ENCODE data around the gene BPIFA2. TPM values are rescaled to one million over a fixed set of nuclear protein-coding genes. Genes with fewer than 3 reads are reported as not detected.

BPIFA2 gene
- total and polyA plus RNA-seq, 2 of the 4 experiments (the other 2 are of a cell fraction): not detected

- Histone ChIP-seq H3K4me2 (ENCODE audit: low read depth, low read length) (no peak overlapping the region), H2BK15ac (ENCODE audit: low read depth, low read length) (no peak overlapping the region), H3K9me3 (ENCODE audit: control insufficient read depth, insufficient read depth, low read length) (no peaks in the 10 kb centered on the region), H3K4me3 (ENCODE audit: insufficient read depth, low read depth, low read length) (no peak overlapping the region), H4K91ac (ENCODE audit: insufficient read depth, low read depth, low read length) (no peak overlapping the region), H4K5ac (ENCODE audit: low read depth, low read length) (no peak overlapping the region), H2BK5ac (ENCODE audit: low read depth, low read length, poor library complexity, severe bottlenecking) (no peak overlapping the region), H3K36me3 (ENCODE audit: control insufficient read depth, insufficient read depth, low read length) (no peaks in the 10 kb centered on the region), H2AFZ (replicated peaks; ENCODE audit: low read length, poor library complexity) (no peak overlapping the region), H3K9me1 (ENCODE audit: insufficient read depth, low read length) (no peaks in the 10 kb centered on the region), H4K20me1 (ENCODE audit: insufficient read depth, low read length) (no peaks in the 10 kb centered on the region), H3K4me1 (ENCODE audit: control insufficient read depth, insufficient read depth, low read length) (no peaks in the 10 kb centered on the region), H3K79me1 (ENCODE audit: low read depth in 1 of 2, low read length in 2 of 2) (no peaks in the 10 kb centered on the region), H3K14ac (replicated peaks; ENCODE audit: low read depth, low read length) (no peak overlapping the region), H3K4ac (ENCODE audit: low read depth, low read length) (no peak overlapping the region), H4K8ac (ENCODE audit: low read depth in 2 of 2, low read length in 2 of 2) (no peak overlapping the region), H3K23ac (ENCODE audit: low read depth, low read length) (no peak overlapping the region), H2BK20ac (ENCODE audit: low read depth, low read length) (no peak overlapping the region), H3K18ac (ENCODE audit: low read depth, low read length) (no peak overlapping the region), H2AK9ac (replicated peaks; ENCODE audit: low read depth, low read length, poor library complexity) (no peak overlapping the region), H3K27ac (ENCODE audit: insufficient read depth, low read length) (no peak overlapping the region), H3K56ac (ENCODE audit: extremely low read depth, insufficient read depth, low read length) (no peak overlapping the region), H2AK5ac (ENCODE audit: low read depth, low read length) (no peak overlapping the region), H3K27me3 (ENCODE audit: control insufficient read depth, insufficient read depth, low read length) (peaks cover 5% of the 10 kb centered on the region), H2BK120ac (ENCODE audit: low read depth, low read length) (no peak overlapping the region), H3K9ac (ENCODE audit: low read depth, low read length) (no peak overlapping the region)
- no peak for ATAC-seq (ENCODE audit: low read depth)
- TF ChIP-seq BHLHE40 (IDR thresholded peaks at IDR 0.05; ENCODE audit: low read depth, low read length) (no peak), MXI1 (IDR thresholded peaks at IDR 0.05; ENCODE audit: borderline replicate concordance, low read depth, low read length) (no peak), MAFK (IDR thresholded peaks at IDR 0.05; ENCODE audit: low read depth, low read length) (no peak), CEBPB (IDR thresholded peaks at IDR 0.05; ENCODE audit: low read depth, low read length) (no peak), NFE2L2 (IDR thresholded peaks at IDR 0.05; ENCODE audit: low read depth, low read length) (no peak), POLR2A (IDR thresholded peaks at IDR 0.05; ENCODE audit: low read depth, low read length) (no peak), USF2 (IDR thresholded peaks at IDR 0.05; ENCODE audit: low read depth, low read length) (no peak)
- dilution Hi-C loops (cut with HindIII; ENCODE audit: low sequenced_read_pairs, unreplicated experiment): no loop called here
- no peak for DNase-seq
- in situ Hi-C loops (cut with MboI; ENCODE audit: low sequenced_read_pairs): no loop called here
- CTCF ChIA-PET: no interaction called here
- BruUV-seq (replicated peaks): no TSS peak
- POLR2A ChIA-PET (ENCODE audit: unreplicated experiment): no interaction called here
- 80% methylated on average over 1 of the region's 6 CpGs; no CpG with 5 or more reads in 1 of the 2 experiments for WGBS, 2 experiments (ENCODE audit: extremely low coverage in 2 of 2, insufficient read length in 1 of 2)
- intact Hi-C loops (cut with micrococcal nuclease): no loop called here
Observed at GRCh38 chr20:33125983-33126382, 42.0 kb upstream of the BPIFA2 start.

Data from IMR-90 (cell line).